Heart right ventricle (tissue), 16 donors: ENCODE results near the gene PRTN3. TPM values are rescaled to one million over a fixed set of nuclear protein-coding genes. Genes with fewer than 3 reads are reported as not detected.

Source experiments
- ATAC-seq, 8 donors: fragments of 200-7000 bp; cut with Tn5 transposase; one replicate each; pipeline ENCODE4 v1.9.1; 2020; ENCODE audit warnings: mild to moderate bottlenecking in 8 of 8, moderate library complexity in 8 of 8, moderate number of reproducible peaks in 1 of 8
- DNase-seq, 2 donors: peaks; one replicate each; pipeline ENCODE4 v3.0.0-alpha.2; 2020
- H3K27ac ChIP-seq, 10 donors: fragments of 200-600 bp; sonication (generic) in 2 of 10; one replicate each; pipeline versions ENCODE4 v1.5.0 to v1.8.0; 2020 to 2022; ENCODE audit warnings: mild to moderate bottlenecking in 3 of 10
- H3K27me3 ChIP-seq, 7 donors: fragments of 200-600 bp; one replicate each; pipeline ENCODE4 v1.8.0; 2021 to 2022; ENCODE audit warnings: mild to moderate bottlenecking in 2 of 7
- H3K36me3 ChIP-seq, 9 donors: fragments of 200-600 bp; sonication (generic) in 1 of 9; one replicate each; pipeline versions ENCODE4 v1.5.0 to v1.8.0; 2020 to 2022; ENCODE audit warnings: mild to moderate bottlenecking in 2 of 9
- H3K4me1 ChIP-seq, 9 donors: fragments of 200-600 bp; sonication (generic) in 1 of 9; one replicate each; pipeline versions ENCODE4 v1.5.0 to v1.8.0; 2020 to 2022; ENCODE audit warnings: mild to moderate bottlenecking in 4 of 9
- H3K4me3 ChIP-seq, 10 donors: fragments of 200-600 bp; sonication (generic) in 2 of 10; one replicate each; pipeline versions ENCODE4 v1.5.0 to v1.8.0; 2020 to 2022; ENCODE audit warnings: mild to moderate bottlenecking in 7 of 10, moderate library complexity in 2 of 10
- H3K9me3 ChIP-seq, 11 donors: fragments of 200-600 bp in 10 of 11; sonication (generic) in 2 of 11; one replicate each; pipeline versions ENCODE4 v1.5.0 to v1.8.0; 2013 to 2022; ENCODE audit warnings: mild to moderate bottlenecking in 2 of 11, control low read depth in 1 of 11, moderate library complexity in 1 of 11
- CTCF ChIP-seq, 9 donors: fragments of 200-600 bp; sonication (generic) in 2 of 9; IDR thresholded peaks; one replicate each; pipeline versions ENCODE4 v1.5.0 to v1.8.0; 2021 to 2022; ENCODE audit warnings: antibody characterized with exemption in 9 of 9, mild to moderate bottlenecking in 5 of 9, moderate library complexity in 1 of 9
- WGBS, 2 donors: extraction: QIAGEN DNeasy Blood & Tissue Kit; methylation state at CpG; one replicate each; pipeline ENCODE4 v1.1.7; 2013; ENCODE audit warnings: inconsistent platforms in 1 of 2; 5-methylcytosine and 5-hydroxymethylcytosine counted together
- intact Hi-C, 10 donors: fragments of 100-400 bp; cut with DNase I; formaldehyde crosslinking; loops; one replicate each; pipeline versions ENCODE4 v1.11.1 to v1.14.2; 2022
- polyA plus RNA-seq, 2 donors: library from polyadenylated mRNA; stranded (reverse); fragments of 200-250 nt; gene quantifications; one replicate each; pipeline ENCODE4 v1.2.3, GENCODE V29; 2013
- total RNA-seq, 10 donors: library from RNA; stranded (reverse); fragmentation: NEBNext Ultra II Directional in 3 of 10; extraction: Animal tissue kit (Norgen Biotek cat#: 25700) in 3 of 10; gene quantifications; one replicate each; pipeline versions ENCODE4 v1.2.1 to v1.2.4, GENCODE V29; 2021 to 2023
- donor health status: Arrhythmogenic right ventricular cardiomyopathy.
- donor health status: ischemic (EF 13 %, LVEDD 7.1; RV severe dilation, severe dysfunction).
- donor health status: healthy with polysubstance abuse.
- donor health status: DM: no; HTN: yes; CAD: no.
- donor health status: DM: no; HTN: no; CAD: no.
- donor health status: ischemic (EF 25% LVEDD 6.9; RV normal size, moderate dysfunction).
- donor health status: ischemic (EF 25% LVEDD 5.7; RV mildly dilated, moderate dysfunction).
- donor health status: healthy.
- donor health status: DM: yes; HTN: yes; CAD: no.
- donor health status: Ischemic cardiomyopathy.
- donor health status: ischemic (EF 35%, LVEDD 5.7; RV mildly dilated, moderate dysfunction).
- donor health status: nonischemic (EF 11% LVEDD 7.7; RV severe dilation, severe dysfunction).
- donor health status: DM: yes; HTN: yes; CAD: no.
- donor health status: PGD.
- donor health status: ischemic (EF 29% LVEDD 5.4; RV normal size, mild dysfunction).
- donor health status: nonischemic (EF 23%, LVEDD 6.1; RV moderate dilation, normal function).

PRTN3 gene
- total and polyA plus RNA-seq, 12 donors, result 0.12 TPM; not detected in 11

GRCh38 chr19:868458-869244 lies 27.9 kb downstream of the PRTN3 start:
- intact Hi-C loops, result loop anchor here in 3 of 10 donors (10.0 kb wide), 3 partner anchors 94 to 116 kb away; partner anchors contain the start of gene WDR18 (in 1 of the 3)
- Histone ChIP-seq H3K36me3 (peaks cover 0 to 49% (median 13%) of the 10 kb centered on the region in 9 donors), H3K4me1 (peaks cover 0 to 45% (median 8%) of the 10 kb centered on the region in 9 donors), H3K4me3 (no peak overlapping the region), H3K27ac (peak overlapping the region in 6 of 10 donors; percentile 37 to 81 (median 62)), H3K9me3 (no peaks in the 10 kb centered on the region), H3K27me3 (peaks cover 0 to 4% (median 0%) of the 10 kb centered on the region in 7 donors)
- no peak for TF ChIP-seq CTCF (IDR thresholded peaks at IDR 0.05)
- ATAC-seq (peak in 1 of 8 donors; percentile 1), DNase-seq (no peak)
- 91 to 94% methylated on average over 34 of the region's 34 CpGs for WGBS, 2 donors

- ATAC-seq, result peak; percentile 11 to 63 (median 46)
- Histone ChIP-seq H3K4me3 (no peak overlapping the region), H3K27ac (peak overlapping the region in 7 of 10 donors; percentile 37 to 81 (median 61)), H3K9me3 (no peaks in the 10 kb centered on the region), H3K36me3 (peaks cover 0 to 58% (median 15%) of the 10 kb centered on the region in 9 donors), H3K27me3 (no peaks in the 10 kb centered on the region), H3K4me1 (peaks cover 0 to 40% (median 8%) of the 10 kb centered on the region in 9 donors)
- DNase-seq, result peak; percentile 51 to 67
- WGBS, 2 donors, result 76 to 80% methylated on average over 29 of the region's 29 CpGs
- TF ChIP-seq CTCF (IDR thresholded peaks at IDR 0.05), result no peak
- intact Hi-C loops, result loop anchor here in 4 of 10 donors (5.0 to 10.0 kb wide), 4 partner anchors 38 to 115 kb away; partner anchors contain the start of gene WDR18 (in 1 of the 4)
Observed at GRCh38 chr19:869245-870177, 28.7 kb downstream of the PRTN3 start.

GRCh38 chr19:870314-870713 lies 29.5 kb downstream of the PRTN3 start:
- WGBS, 2 donors, result 90 to 95% methylated on average over 8 of the region's 8 CpGs
- peaks cover 0 to 40% (median 8%) of the 10 kb centered on the region in 9 donors for H3K4me1 ChIP-seq
- intact Hi-C loops, result loop anchor here in 1 of 10 donors (5.0 kb wide), 1 partner anchor 37 kb away; no protein-coding TSS in a partner anchor
- no peaks in the 10 kb centered on the region for H3K27me3 ChIP-seq
- H3K27ac ChIP-seq, result peak overlapping the region in 2 of 10 donors; percentile 54 to 81
- TF ChIP-seq CTCF (IDR thresholded peaks at IDR 0.05), result no peak
- DNase-seq (no peak), ATAC-seq (no peak)
- H3K9me3 ChIP-seq, result no peaks in the 10 kb centered on the region
- H3K36me3 ChIP-seq, result peaks cover 0 to 66% (median 15%) of the 10 kb centered on the region in 9 donors
- no peak overlapping the region for H3K4me3 ChIP-seq
